HG03108 (cell line): Measurements from ENCODE around the gene ILK.

Source experiments
- ATAC-seq: cut with Tn5 transposase; IDR thresholded peaks from one replicate; pipeline ENCODE4 v1.9.1; 2021; ENCODE audit warnings: moderate library complexity; ENCODE audit not compliant: unreplicated experiment

Gene ILK

DNA sequence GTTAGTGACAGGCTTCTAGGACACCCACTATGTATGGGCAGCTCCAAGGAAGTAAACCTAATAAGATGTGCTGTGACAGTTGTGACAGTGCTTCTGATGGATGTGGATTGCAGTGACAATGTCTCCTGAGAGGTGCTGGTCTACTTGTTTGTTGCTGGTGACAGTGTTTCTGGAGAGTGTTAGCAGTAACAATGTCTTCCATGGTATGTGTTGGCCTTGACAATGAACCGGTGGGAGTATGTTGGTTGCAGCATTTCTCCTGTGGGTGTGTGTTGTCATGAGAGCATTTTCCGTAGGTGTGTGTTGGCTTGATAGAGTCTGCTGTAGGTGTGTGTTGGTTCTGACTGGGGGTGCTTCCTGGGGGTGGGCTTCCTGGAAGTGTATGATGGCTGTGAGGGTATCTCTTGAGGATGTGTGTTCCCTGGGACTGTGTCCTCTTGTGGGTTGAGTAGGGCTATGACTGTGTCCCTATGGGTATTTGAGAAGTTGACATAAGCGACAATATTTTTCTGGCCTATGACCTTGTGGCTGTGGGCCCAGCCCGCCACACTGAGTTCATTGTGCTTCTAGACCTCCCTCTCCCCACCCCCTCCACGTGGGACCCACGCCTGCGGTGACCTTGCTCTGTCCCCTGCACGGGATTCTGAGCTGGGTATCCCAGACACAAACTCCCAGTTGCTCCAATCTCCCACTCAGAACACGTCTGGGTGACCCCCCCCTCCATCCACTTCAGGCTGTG is 50.9 kb downstream of the ILK start:
- no peak for ATAC-seq

DNA sequence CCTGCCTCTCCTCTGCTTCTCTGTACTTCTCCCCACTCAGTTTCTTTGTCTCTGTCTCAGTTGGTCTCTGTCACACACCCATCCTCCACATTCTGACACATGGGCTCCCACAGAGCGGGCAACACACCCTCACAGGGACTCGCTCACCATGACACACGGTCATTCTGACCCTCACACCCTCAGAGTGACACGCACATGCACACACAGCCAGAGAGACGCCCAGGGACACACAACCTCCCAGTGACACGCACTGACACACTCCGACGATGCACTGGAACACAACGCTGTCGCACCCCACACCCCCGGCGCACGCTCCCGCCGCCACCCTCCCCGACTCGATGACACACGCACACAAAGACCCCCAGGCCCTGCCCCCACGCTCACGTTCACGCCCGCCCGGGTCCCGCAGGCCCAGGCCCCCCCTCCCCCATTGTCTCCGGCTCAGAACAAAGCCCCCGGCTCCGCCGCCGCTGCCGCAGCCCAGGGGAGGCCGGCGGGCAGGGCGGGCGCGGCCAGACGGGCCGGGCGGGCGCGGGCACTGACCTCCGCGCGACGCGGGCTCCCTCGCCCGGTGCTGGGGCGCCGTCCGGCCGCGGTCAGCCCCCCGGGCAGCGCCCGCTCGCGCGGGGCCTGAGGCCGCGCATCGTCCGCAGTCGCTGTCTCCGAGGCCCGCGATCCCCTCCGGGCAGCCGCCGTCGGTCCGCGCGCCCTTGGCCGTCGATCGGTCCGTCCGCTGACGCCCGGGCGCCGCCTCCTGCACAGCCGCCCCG is 51.6 kb downstream of the ILK start:
- ATAC-seq: no peak

- ATAC-seq: no peak
Observed at GRCh38 chr11:6655790-6656583, 52.4 kb downstream of the ILK start, which contains the start of gene DCHS1. Gene DCHS1, minus strand, starts transcription at chr11:6655809. Its CDS starts 14,196 bp downstream, at chr11:6641613.

DNA sequence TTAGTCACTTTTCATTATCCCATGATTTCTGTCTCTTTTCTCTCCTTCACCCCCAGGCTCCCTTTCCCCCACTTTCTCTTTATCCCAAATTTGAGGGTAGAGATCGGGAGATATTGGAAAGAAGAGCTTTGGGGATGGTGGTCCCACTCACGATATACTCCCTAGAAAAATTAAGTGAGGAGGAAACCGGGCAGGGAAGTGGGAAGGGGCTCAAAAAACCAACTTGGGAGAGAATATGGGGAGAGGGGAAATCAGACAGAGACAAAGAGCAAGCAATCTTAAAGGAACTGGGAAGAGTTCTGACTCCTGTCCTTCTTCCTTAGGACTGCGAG is 53.0 kb downstream of the ILK start:
- ATAC-seq: no peak

DNA sequence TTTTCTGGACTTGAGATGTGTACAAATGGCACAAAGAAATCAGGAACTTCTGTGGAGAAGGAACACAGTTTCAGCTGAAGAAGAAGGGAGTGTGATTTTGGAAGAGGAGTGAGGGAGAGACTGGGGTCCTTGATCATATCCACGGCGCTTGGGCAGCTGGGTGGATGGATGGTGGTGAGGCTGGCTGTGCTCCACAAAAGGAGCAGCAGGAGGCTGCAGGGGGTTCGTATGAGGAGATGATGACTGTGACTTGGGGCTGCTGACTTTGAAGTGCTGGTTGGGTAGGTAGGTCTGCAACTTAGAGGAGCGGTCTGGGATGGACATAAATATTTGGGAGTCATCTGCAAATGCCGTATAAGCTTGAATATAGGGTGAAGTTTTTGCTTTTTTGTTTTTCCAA is 53.4 kb downstream of the ILK start:
- ATAC-seq: no peak

GRCh38 chr11:6657346-6657745 is 53.8 kb downstream of the ILK start:
- ATAC-seq: no peak

DNA sequence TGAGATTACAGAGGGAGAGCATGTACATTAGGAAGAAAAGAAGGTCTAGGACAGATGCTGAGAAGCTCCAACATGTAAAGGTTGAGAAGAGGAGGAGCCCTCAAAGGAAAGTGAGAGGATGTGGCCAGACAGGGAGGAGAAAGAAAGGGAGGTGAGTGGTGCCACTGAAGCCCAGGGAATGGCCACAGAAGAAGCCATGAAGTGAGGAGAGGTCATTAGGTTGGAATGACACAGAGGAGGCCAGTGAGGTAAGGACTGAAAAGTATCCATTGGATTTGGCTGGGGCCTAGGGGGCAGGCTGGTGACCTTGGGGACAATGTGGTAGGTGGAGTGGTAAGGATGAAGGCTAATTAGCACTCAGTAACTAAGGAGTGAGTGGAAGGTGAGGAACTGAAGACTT is 55.1 kb downstream of the ILK start:
- no peak for ATAC-seq
